Left colon (tissue), 2 donors: ENCODE results near the gene FAM171A1. TPM values are rescaled to one million over a fixed set of nuclear protein-coding genes. Genes with fewer than 3 reads are reported as not detected.
"Not testable (repeated sequence)": the region's sequence is repeated elsewhere in the genome, so short reads cannot be mapped to it uniquely, and the experiment has no call there.

Experiments used
- ATAC-seq: fragments of 200-7000 bp; cut with Tn5 transposase; one replicate; pipeline ENCODE4 v1.9.1; 2020; ENCODE audit warnings: mild to moderate bottlenecking, moderate library complexity
- DNase-seq, 2 donors: peaks; one replicate each; pipeline ENCODE4 v3.0.0-alpha.2; 2020
- intact Hi-C, 2 donors: fragments of 100-400 bp; cut with DNase I in 1 of 2; cut with micrococcal nuclease in 1 of 2; formaldehyde crosslinking; loops; one replicate each; pipeline versions ENCODE4 v1.11.2 to v1.14.0; 2022; cut with DNase I, micrococcal nuclease
- total RNA-seq, 2 donors: library from RNA; stranded (reverse); fragmentation: NEBNext Ultra II Directional; extraction: Animal tissue kit (Norgen Biotek cat#: 25700); gene quantifications; one replicate each; pipeline ENCODE4 v1.2.1, GENCODE V29; 2021
- donor health status: DM: no; HTN: no; CAD: no.
- donor health status: DM: yes; HTN: yes; CAD: no.

The FAM171A1 gene
- total RNA-seq, 2 donors from 2014 or later: 53.5 to 60.5 TPM

DNA sequence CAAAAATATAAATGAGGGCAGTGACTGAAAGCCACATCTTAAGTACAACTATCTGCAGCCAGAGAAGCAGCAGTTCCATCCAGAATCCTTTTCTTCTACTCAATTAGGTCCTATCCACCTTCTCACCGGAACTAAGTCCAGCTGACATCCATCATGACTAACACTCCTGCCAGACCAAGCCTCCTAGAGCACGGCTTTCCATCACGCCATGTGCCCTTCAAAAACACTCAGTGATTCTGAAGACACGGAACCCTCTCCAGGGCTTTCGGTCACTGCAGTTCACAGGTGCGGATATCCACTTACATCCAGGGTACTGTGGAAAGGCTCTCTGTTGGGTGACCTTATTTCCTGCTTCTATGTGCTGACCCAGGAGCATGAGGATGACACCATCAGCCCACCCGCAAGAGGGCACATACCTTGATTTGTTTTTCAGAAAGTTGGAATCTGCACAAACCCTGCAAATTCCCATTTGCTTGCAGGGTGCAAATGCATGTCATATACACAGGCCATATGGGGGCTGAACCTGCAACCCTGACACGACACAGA, 64.3 kb downstream of the FAM171A1 start:
- intact Hi-C loops: no loop called here
- DNase-seq (no peak), ATAC-seq (no peak)

DNA sequence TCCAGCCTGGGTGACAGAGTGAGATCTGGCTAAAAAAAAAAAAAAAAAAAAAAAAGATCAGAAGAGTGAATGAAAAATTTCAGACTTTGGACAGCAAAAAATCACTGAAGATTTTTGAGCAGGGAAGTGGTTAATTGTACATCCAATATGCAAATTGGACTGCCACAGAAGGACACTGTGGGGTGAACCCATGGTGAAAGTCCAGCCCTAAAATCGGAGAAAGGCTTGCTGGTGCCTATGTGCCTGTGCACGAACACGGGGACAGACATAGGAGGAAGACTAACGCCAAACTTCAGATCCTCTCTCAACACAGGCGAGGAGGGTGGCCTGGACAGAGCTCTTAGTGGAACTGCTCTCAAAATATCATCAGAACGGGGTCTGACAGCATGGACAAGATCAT, 65.5 kb downstream of the FAM171A1 start:
- ATAC-seq (no peak), DNase-seq (no peak)
- intact Hi-C loops: no loop called here

DNA sequence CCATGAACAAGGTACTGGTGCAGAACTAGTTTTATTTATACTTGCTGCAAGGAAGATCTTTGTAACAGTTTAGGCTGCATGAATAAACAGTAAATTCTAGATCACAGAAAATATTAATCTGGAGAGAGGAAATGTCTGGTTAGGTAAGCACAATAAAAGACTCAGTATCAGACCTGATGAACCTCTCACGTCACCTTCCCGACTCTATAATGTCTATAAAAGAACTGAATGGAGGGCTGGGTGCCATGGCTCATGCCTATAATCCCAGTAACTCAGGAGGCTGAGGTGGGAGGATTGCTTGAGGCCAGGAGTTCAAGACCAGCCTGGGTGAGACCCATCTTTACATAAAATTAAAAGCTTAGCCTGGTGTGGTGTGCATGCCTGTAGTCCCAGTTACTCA, 65.9 kb downstream of the FAM171A1 start:
- peak; percentile 85 for ATAC-seq
- intact Hi-C loops: no loop called here
- DNase-seq: no peak

DNA sequence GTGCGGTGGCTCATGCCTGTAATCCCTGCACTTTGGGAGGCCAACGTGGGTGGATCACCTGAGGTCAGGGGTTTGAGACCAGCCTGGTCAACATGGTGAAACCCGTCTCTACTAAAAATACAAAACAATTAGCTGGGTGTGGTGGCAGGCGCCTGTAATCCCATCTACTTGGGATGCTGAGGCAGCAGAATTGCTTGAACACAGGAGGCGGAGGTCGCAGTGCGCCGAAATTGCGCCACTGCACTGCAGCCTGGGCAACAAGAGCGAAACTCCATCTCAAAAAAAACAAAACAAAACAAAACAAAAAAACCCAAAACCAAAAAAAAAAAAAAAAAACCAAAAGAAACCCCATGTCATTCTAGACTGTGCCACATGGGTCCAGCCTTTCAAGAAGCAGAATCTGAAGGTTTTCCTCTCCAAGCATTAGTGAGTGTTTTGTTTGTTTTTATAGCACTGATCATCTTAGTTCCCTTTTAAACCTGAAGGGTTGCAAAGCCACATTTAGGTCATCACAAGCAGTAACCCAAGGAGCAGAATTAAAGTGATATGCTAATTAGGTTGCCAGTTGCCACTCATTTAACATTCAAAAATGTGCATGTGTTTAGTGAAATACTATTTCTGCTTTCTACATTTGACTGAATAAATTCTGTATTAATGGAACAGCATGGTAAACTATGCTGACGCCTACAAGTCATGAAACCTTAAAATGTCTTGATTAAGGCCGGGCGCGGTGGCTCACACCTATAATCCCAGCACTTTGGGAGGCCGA, 68.7 kb downstream of the FAM171A1 start:
- DNase-seq, ATAC-seq, intact Hi-C loops: not testable (repeated sequence)

DNA sequence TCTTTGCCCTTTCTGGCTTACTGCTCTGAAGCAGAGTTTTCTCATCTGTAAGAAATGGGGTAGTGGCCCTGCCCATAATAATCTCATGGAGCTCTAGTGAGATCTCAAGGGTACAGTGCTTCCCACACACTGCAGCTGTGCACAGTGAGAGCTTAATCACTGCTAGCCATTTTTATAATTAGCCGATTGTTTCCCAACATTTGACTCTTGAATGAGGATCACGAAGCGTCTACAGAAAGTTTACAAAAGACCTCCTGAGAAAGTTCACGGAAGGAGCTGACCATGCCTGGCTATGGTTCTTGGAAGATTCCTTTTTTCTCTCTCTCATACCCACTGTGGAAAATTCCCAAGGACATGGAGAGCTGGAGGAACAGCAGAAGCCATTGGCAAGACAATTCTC, 70.4 kb downstream of the FAM171A1 start:
- intact Hi-C loops: no loop called here
- ATAC-seq: no peak
- no peak for DNase-seq

DNA sequence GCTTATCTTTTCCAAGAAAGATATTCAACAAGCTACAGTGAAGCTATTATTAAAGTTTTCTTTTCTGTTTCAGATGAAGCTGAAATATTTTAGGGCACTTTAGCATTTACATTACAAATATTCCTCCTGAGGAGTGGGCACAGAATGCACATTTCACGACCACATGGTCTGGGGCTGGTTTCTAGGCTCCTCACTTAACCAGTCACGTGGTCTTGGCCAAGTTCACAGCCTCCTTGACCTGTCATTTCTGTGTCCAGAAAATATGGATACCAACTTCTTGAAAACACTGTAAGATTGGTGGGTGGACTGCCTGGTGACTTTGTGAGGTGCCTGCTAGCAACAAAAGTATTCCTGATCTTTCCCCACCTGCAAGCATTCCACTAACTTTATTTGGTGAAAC, 70.9 kb downstream of the FAM171A1 start:
- DNase-seq (no peak), ATAC-seq (no peak)

DNA sequence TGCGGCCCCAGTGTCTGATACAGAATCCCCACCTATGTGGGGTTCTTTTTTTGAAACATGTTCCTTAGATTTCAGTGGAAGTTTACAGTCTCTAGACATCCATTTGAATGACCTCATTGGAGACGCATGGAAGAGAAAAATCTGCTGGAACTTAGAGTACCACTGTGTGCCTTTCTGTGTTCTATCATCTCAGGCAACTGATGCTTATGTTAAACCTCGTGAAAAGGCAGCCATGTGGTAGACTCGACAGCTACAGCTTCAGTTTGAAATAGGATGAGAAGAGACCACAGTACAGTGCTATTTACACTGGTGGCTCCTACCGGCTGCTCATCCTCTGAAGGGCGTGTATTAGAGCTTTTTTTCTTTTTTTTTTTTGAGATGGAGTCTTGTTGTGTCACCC, 74.4 kb downstream of the FAM171A1 start:
- DNase-seq (no peak), ATAC-seq (no peak)
- intact Hi-C loops: no loop called here

More for the DNA sequence above, 70.9 kb downstream of the FAM171A1 start:
- intact Hi-C loops: no loop called here

DNA sequence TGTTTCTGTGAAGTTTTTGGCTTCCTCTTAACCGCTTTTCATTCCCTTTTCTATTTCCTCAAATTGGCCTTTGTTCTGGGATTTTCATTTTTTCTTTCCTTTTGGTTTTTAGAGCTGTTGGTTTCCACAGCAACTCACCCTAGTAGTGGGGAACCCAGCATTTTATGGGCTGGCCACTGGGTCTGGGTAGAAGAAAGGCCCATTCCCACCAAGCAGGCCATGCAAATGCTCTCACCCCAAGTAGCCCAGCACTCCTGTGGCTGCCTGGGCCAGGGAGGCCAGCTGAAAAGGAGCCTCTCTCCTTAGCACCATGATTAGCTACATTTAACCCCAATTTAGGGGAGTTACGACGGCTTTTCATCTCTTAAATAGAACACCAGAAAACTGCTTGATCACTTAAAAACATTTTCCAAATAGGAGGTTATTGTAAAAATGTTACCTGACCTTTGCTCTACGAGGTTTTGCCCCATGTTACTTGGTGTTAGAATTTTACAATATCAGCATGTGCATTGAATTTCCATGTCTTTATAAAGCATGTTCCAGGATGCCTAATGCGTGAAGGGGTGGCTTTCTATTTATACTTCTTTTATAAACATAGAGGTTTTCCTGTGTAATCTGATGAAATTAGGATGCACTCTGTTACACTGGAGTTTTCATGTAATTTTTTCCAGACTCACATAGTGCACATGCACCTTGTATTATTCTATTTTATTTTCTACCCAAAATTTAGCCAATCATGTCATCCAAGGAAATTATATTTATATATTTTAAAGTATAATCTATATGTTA, 75.4 kb downstream of the FAM171A1 start:
- intact Hi-C loops: no loop called here
- DNase-seq (no peak), ATAC-seq (no peak)

DNA sequence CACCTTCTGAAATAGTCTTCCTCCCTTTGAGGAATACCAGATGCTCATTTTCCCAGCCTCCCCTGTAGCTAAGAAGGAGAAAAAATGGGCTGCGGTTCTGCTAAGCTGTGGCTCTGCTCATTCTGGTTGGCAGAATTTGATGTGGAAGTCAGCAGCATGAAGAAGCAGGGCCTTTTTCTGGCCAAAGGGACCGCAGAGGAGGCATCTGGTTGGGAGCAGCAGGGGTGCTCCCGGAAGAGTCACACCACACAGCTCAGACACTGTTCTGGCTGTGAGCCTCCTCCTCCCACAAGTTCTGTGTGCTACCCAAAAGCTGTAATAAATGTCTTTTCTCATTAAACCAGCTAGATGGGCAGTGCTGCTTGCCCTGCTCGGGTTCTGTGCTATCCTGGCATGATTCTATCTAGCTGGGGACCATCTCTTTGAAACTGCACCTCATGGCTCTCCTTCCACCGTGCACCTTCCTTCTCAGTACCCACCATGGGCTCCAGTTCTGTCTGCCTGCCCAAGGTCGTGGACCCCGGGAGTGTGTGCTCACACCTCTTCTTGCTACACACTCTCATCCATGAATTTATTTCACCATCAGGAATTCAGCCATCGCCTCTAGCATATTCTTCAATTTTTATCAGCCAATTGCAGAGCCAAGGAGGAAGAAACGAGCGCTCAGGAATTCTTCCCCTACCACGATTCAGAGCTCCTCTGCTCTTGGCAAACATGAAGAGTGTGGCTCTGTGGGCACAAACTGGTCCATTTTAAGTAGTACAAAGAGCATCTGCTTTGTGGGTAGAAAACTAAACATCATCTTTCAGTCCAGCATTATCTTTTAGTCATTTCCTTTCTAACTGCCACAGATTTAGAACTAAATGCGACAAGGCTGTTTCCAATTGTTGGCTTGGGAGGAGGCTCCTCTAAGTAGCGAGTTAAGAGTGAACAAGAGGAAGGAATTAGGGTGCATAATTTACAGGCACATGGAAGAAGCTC, 76.9 kb downstream of the FAM171A1 start:
- ATAC-seq (no peak), DNase-seq (no peak)
- intact Hi-C loops: no loop called here

DNA sequence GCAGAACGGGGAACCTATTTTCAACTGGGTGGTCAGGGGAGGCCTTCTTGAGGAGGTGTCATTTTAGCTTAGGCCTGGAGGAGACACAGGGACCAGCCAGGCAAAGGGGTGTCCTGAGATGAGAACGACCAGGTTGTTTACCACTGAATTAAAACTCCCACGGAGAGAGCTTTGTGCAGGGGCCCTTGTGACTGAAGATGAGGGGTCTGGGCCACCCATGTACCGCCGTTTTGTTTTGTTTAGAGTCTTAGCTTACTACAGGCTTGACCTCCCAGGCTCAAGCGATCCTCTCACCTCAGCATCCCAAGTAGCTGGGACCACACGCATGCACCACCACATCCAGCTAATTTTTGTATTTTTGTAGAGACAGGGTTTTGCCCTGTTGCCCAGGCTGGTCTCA, 80.4 kb downstream of the FAM171A1 start:
- ATAC-seq (no peak), DNase-seq (no peak)
- intact Hi-C loops: no loop called here

DNA sequence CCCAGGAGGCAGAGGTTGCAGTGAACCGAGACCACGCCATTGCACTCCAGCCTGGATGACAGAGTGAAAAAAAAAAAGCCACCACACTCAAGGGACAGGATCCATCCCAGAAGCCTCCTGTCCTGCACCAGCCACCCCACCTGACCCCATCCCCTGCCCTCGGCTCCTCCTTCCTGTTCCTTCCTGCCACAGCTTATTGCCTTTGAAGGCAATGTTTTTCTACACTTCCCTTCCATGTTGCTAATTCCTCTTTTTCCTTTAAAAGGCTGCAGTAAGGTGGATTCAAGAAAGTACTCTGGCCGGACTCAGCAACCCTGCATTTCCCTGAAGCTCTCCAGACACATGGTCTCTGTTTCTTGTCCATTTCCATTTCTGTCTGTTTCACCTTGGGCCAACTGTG, 80.9 kb downstream of the FAM171A1 start:
- peak; percentile 63 for ATAC-seq
- intact Hi-C loops: no loop called here
- DNase-seq: no peak

DNA sequence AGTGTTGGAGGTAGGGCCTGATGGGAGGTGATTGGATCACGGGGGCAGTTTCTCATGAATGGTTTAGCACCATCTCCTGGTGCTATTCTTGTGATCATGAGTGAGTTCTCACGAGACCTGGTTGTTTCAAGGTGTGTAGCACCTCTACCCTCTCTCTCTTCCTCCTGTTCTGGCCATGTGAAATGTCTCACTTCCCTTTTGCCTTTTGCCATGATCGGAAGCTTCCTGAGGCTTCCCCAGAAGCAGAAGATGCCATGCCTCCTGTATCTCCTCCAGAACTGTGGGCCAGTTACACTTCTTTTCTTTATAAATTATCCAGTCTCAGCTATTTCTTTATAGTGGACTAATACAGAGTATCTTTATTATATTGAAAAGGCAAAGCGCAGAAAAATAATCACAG, 90.1 kb downstream of the FAM171A1 start:
- intact Hi-C loops: no loop called here
- DNase-seq (no peak), ATAC-seq (no peak)

DNA sequence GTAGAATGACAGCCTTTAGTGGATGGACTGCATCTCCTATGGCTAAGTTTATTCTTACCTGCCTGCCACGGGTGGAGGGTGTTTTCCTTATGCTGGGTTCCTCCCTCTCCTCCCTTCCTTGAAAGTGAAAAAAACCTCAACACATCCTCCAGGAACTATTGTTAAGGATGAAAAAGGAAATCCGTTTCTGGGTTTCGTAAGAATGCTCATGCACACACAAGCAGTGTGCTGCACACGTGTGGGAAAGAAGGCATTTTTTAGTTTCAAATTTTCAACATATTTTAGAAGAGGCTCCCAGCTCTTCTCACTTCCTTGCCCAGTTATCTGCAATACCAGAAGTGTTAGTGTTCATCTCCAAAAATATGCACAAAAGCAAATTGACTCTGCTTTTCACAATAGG, 90.6 kb downstream of the FAM171A1 start:
- no peak for ATAC-seq
- DNase-seq: no peak
- intact Hi-C loops: no loop called here

DNA sequence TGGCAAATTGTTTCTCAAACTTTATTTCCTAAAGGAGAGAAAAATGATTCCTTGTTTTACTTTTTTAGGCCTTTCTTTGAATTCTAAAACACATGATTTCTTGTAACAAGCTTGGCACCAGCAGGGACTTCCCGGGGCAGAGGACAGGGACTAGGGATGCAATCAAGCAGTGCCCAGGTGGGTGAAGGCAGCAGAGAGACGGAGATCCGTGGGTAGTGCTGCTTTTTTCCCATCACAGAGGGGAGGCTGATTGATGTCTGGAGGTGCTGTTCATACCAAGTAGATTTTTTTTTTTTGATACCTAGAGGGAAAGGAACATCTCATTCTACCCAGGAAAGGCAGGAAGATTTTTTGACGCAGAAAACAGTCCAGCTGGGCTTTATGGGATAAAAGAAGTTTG, 91.9 kb downstream of the FAM171A1 start:
- DNase-seq: no peak
- no peak for ATAC-seq
- intact Hi-C loops: no loop called here

DNA sequence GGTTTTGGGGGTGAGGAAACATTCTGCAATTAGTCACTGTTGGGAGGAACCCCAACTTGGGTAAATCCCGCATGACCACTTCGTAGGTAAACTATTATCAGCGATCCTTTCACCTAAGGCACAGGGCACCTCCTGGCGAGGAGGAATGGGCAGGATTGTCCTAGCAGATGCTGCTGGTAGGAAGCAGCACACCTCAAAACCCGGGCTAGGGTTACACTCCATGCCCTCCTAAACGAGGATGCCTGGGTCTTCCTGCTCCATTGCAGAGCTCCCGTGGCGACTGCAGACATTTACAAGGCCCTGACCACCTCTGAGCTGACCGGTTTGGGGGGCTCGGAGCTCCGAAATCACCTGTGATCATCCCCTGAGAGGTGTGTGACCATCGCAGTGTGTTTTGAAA, 92.3 kb downstream of the FAM171A1 start:
- DNase-seq: no peak
- ATAC-seq: no peak
- intact Hi-C loops: no loop called here

DNA sequence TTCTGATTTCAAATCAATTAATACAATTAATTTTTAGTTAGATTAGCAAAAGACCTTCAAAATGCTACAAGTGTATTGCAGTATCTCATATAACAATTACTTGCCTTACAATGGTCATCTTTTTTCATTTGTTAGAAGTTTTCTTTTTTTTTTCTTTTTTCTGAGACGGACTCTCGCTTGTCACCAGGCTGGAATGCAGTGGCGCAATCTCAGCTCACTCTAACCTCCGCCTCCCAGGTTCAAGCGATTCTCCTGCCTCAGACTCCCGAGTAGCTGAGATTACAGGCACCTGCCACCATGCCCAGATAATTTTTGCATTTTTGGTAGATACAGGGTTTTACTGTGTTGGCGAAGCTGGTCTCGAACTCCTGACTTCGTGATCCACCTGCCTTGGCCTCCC, 95.0 kb downstream of the FAM171A1 start:
- intact Hi-C loops, DNase-seq, ATAC-seq: not testable (repeated sequence)

DNA sequence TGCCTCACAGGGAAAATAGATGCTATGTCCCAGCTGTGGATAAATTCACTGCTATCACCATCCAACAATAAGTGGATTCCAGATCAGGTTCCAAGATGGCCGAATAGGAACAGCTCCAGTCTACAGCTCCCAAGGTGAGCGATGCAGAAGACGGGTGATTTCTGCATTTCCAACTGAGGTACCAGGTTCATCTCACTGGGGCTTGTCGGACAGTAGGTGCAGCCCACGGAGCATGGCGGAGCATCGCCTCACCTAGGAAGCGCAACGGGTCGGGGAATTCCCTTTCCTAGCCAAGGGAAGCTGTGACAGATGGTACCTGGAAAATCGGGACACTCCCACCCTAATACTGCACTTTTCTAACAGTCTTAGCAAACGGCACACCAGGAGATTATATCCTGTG, 101.3 kb downstream of the FAM171A1 start:
- DNase-seq, intact Hi-C loops, ATAC-seq: not testable (repeated sequence)

DNA sequence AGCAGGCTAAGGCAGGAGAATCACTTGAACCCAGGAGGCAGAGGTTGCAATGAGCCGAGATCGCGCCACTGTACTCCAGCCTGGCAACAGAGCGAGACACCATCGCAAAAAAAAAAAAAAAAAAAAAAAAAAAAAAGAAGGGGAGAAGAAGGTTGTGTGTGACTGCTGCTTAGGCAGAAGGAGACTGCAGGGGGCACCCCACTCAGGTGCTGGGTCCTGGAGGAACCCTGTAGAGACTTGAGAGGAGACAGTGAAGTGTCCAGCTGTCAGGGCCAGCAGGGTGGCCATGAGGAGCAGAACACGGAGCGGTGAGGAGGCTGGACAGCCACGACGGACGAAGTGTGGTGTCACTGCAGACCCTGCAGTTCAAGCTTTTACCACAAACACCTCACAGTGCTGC, 103.6 kb downstream of the FAM171A1 start:
- ATAC-seq (peak; percentile 58), DNase-seq (peak in 1 of 2 donors; percentile 21)
- intact Hi-C loops: no loop called here

DNA sequence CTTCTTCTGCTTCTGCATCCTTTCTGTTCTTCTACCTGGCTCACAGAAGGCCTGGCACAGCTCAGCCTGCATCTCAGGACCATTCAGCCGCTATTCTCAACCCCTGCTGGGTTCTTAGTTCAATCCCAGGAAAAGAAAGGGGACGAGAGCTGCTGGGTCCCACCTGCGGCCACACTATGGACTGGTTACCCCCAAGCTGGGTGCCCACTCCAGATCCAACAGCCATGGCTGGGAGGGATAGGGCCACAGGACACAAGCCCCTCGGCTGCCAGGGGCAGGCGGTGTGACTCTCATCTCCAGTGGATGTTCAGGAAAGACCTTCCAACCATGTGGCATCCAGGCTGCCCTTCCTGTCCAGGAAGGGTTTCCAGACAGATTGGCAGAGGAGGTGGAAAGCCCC, 105.0 kb downstream of the FAM171A1 start:
- no peak for ATAC-seq
- intact Hi-C loops: no loop called here

More for the DNA sequence above, 105.0 kb downstream of the FAM171A1 start:
- no peak for DNase-seq
